ENCODE results near the gene KCNK18. TPM values are rescaled to one million over a fixed set of nuclear protein-coding genes. Genes with fewer than 3 reads are reported as not detected.

The KCNK18 gene
- total RNA-seq, 1 experiment from 2014 or later, result not detected

GRCh38 chr10:117168729-117169128, 28.6 kb upstream of the KCNK18 start:
- Histone ChIP-seq H3K4me1 (ENCODE audit: control insufficient read depth, insufficient read depth, low read length) (no peaks in the 10 kb centered on the region), H3K9me3 (ENCODE audit: control insufficient read depth, insufficient read depth, low read depth, low read length) (no peaks in the 10 kb centered on the region), H3K27me3 (ENCODE audit: control insufficient read depth, insufficient read depth, low read length) (peaks cover 42% of the 10 kb centered on the region), H3K36me3 (ENCODE audit: control insufficient read depth, insufficient read depth, low read length) (no peaks in the 10 kb centered on the region), H3K27ac (ENCODE audit: low read length) (no peak overlapping the region), H3K4me3 (ENCODE audit: low read depth in 2 of 2, low read length in 2 of 2) (peak overlapping the region in 1 of 2 experiments; percentile 49; a peak in 1 of 4 replicates)
- ChIA-PET CTCF (interaction anchor here (0.7 to 4.1 kb wide), 3 partner anchors 57 to 372 kb away, joined by 3 to 28 read pairs (median 4); no protein-coding TSS in a partner anchor), POLR2A (no interaction called here)
- ATAC-seq (no peak), DNase-seq (ENCODE audit: low read depth, low spot score) (no peak)
- BruUV-seq (replicated peaks), result no TSS peak
- TF ChIP-seq REST (IDR thresholded peaks at IDR 0.05; ENCODE audit: insufficient read depth in 1 of 2, low read depth in 2 of 2, low read length in 1 of 2) (no peak), CTCF (IDR thresholded peaks at IDR 0.05) (no peak), SIN3A (IDR thresholded peaks at IDR 0.05; ENCODE audit: borderline replicate concordance, insufficient read depth, low read depth, low read length) (no peak), POLR2AphosphoS5 (IDR thresholded peaks at IDR 0.05; ENCODE audit: low read depth, low read length) (no peak)
- intact Hi-C loops (cut with micrococcal nuclease; ENCODE audit: unreplicated experiment), result loop anchor here (5.0 to 10.0 kb wide), 2 partner anchors 161 to 244 kb away; partner anchors contain the start of gene SHTN1
- in situ Hi-C loops (cut with HindIII; ENCODE audit: low pct_unique_long_range_greater_than_20kb, low sequenced_read_pairs), result no loop called here

GRCh38 chr10:117169480-117169879, 27.8 kb upstream of the KCNK18 start:
- no TSS peak for BruUV-seq (replicated peaks)

More at GRCh38 chr10:117169480-117169879, 27.8 kb upstream of the KCNK18 start:
- intact Hi-C loops (cut with micrococcal nuclease; ENCODE audit: unreplicated experiment) (loop anchor here (5.0 to 10.0 kb wide), 2 partner anchors 162 to 245 kb away; partner anchors contain the start of gene SHTN1), in situ Hi-C loops (cut with HindIII; ENCODE audit: low pct_unique_long_range_greater_than_20kb, low sequenced_read_pairs) (no loop called here)
- H3K27me3 ChIP-seq (ENCODE audit: control insufficient read depth, insufficient read depth, low read length), result peaks cover 42% of the 10 kb centered on the region
- ChIA-PET POLR2A (interaction anchor here (0.7 kb wide), 1 partner anchor 369 kb away, joined by 3 read pairs; no protein-coding TSS in a partner anchor), CTCF (no interaction called here)
- ATAC-seq (no peak), DNase-seq (ENCODE audit: low read depth, low spot score) (no peak)
- no peak overlapping the region for H3K27ac ChIP-seq (ENCODE audit: low read length)
- H3K9me3 ChIP-seq (ENCODE audit: control insufficient read depth, insufficient read depth, low read depth, low read length), result no peaks in the 10 kb centered on the region
- no peaks in the 10 kb centered on the region for H3K36me3 ChIP-seq (ENCODE audit: control insufficient read depth, insufficient read depth, low read length)
- H3K4me1 ChIP-seq (ENCODE audit: control insufficient read depth, insufficient read depth, low read length), result no peaks in the 10 kb centered on the region
- TF ChIP-seq SIN3A (IDR thresholded peaks at IDR 0.05; ENCODE audit: borderline replicate concordance, insufficient read depth, low read depth, low read length), result no peak
- no peak for TF ChIP-seq CTCF (IDR thresholded peaks at IDR 0.05)
- no peak for TF ChIP-seq POLR2AphosphoS5 (IDR thresholded peaks at IDR 0.05; ENCODE audit: low read depth, low read length)
- no peak for TF ChIP-seq TCF7L2 (IDR thresholded peaks at IDR 0.05; ENCODE audit: low read depth, low read length)
- no peak for TF ChIP-seq REST (IDR thresholded peaks at IDR 0.05; ENCODE audit: insufficient read depth in 1 of 2, low read depth in 2 of 2, low read length in 1 of 2)
- H3K4me3 ChIP-seq (ENCODE audit: low read depth in 2 of 2, low read length in 2 of 2), result no peak overlapping the region

Data from Panc1 (cell line).